K562 (cell line): ENCODE measurements around the gene C1orf74. TPM values are rescaled to one million over a fixed set of nuclear protein-coding genes. Genes with fewer than 3 reads are reported as not detected.

ENCODE experiments used
- CHD2 ChIP-seq: IDR thresholded peaks from 2 replicates; pipeline ENCODE4 v1.6.1; 2011; ENCODE audit warnings: low read depth, low read length
- CSDE1 ChIP-seq, 2 experiments: fragments of 450-650 bp; IDR thresholded peaks; 2 replicates each; pipeline ENCODE4 v1.6.1; 2016; ENCODE audit warnings: mild to moderate bottlenecking in 1 of 2
- DLX4 ChIP-seq: fragments of 250-450 bp; sonication (Bioruptor Pico); IDR thresholded peaks from 2 replicates; pipeline ENCODE4 v1.6.1; 2021; ENCODE audit warnings: mild to moderate bottlenecking
- FOXK2 ChIP-seq, 2 experiments: fragments of 450-650 bp; IDR thresholded peaks in 1 of 2; conservative IDR thresholded peaks in 1 of 2; 2 replicates each; pipeline ENCODE4 v1.6.1; 2016; ENCODE audit warnings: low read depth in 2 of 2, mild to moderate bottlenecking in 1 of 2
- GABPB2 ChIP-seq: fragments of 250-450 bp; sonication (Bioruptor Pico); conservative IDR thresholded peaks from 2 replicates; pipeline ENCODE4 v1.5.1; 2021; ENCODE audit warnings: mild to moderate bottlenecking
- HMGN3 ChIP-seq: IDR thresholded peaks from 2 replicates; pipeline ENCODE4 v1.6.1; 2011; ENCODE audit warnings: borderline replicate concordance, low read depth, mild to moderate bottlenecking, mixed read lengths, low read length; ENCODE audit not compliant: insufficient read length; ENCODE audit errors: extremely low read depth
- IRF9 ChIP-seq: fragments of 450-650 bp; IDR thresholded peaks from 2 replicates; pipeline ENCODE4 v1.6.1; 2016; ENCODE audit warnings: missing biosample characterization, missing genetic modification characterization
- JUN ChIP-seq, 2 experiments: sonication (generic) in 1 of 2; formaldehyde crosslinking in 1 of 2; IDR thresholded peaks; 2 replicates each; pipeline versions ENCODE4 v1.6.1 to v1.8.0; 2012 to 2022; ENCODE audit warnings: borderline replicate concordance in 2 of 2, mild to moderate bottlenecking in 2 of 2, improper control_type of control experiment in 1 of 2, low read depth in 1 of 2, low read length in 1 of 2, missing genetic modification reagents in 1 of 2
- KDM4B ChIP-seq, 2 experiments: fragments of 450-650 bp in 1 of 2; sonication (generic) in 1 of 2; IDR thresholded peaks; 2 replicates each; pipeline ENCODE4 v1.6.1; 2016 to 2017; ENCODE audit warnings: borderline replicate concordance in 2 of 2, antibody characterized with exemption in 1 of 2, low read depth in 1 of 2, mild to moderate bottlenecking in 1 of 2
- LEF1 ChIP-seq: fragments of 450-650 bp; IDR thresholded peaks from 2 replicates; pipeline ENCODE4 v1.6.1; 2016; ENCODE audit warnings: mild to moderate bottlenecking
- MIER1 ChIP-seq: fragments of 450-650 bp; IDR thresholded peaks from 2 replicates; pipeline ENCODE4 v1.6.1; 2016; ENCODE audit warnings: antibody characterized with exemption, mild to moderate bottlenecking, low read depth
- MTA3 ChIP-seq: fragments of 450-650 bp; formaldehyde crosslinking; IDR thresholded peaks from 2 replicates; pipeline ENCODE4 v1.6.1; 2017; ENCODE audit warnings: mild to moderate bottlenecking, borderline replicate concordance
- NFATC3 ChIP-seq: fragments of 450-650 bp; IDR thresholded peaks from 2 replicates; pipeline ENCODE4 v1.6.1; 2017; ENCODE audit warnings: mild to moderate bottlenecking
- POLR2A ChIP-seq: fragments of 450-650 bp; conservative IDR thresholded peaks from 2 replicates; pipeline ENCODE4 v1.6.1; 2016
- ZBTB5 ChIP-seq: fragments of 450-650 bp; IDR thresholded peaks from 2 replicates; pipeline ENCODE4 v1.6.1; 2017; ENCODE audit warnings: antibody characterized with exemption
- ZNF583 ChIP-seq: fragments of 250-450 bp; sonication (Bioruptor Pico); IDR thresholded peaks from 2 replicates; pipeline ENCODE4 v1.4.0; 2020
- polyA plus RNA-seq, 8 experiments: library from polyadenylated mRNA; depleted of rRNA in 4 of 8; stranded (reverse) in 5 of 8; unstranded in 3 of 8; fragments of >200 nt; fragmentation: Nextera tagmentation in 2 of 8; fragmentation: Illumina TruSeq in 1 of 8; extraction: Ambion mirVana in 2 of 8; extraction: Trizol in 1 of 8; gene quantifications; 2 replicates each; pipeline versions ENCODE4 v1.2.1 to v1.2.3, GENCODE V29; 2011 to 2014; ENCODE audit warnings: inconsistent platforms in 1 of 8, missing spikeins in 1 of 8
- total RNA-seq, 7 experiments: library from RNA; depleted of rRNA in 6 of 7; stranded (reverse); fragments of >200 nt in 6 of 7; fragmentation: Illumina TruSeq in 2 of 7; extraction: Trizol in 2 of 7; gene quantifications; 2 replicates each; pipeline versions ENCODE4 v1.2.1 to v1.2.3, GENCODE V29; 2011 to 2021; ENCODE audit warnings: low replicate concordance in 1 of 7
- TF ChIP-seq, protein P1 (sequence below): fragments of 250-450 bp; sonication (Bioruptor Pico); IDR thresholded peaks from 2 replicates; pipeline ENCODE4 v1.5.0; 2020; ENCODE audit warnings: mild to moderate bottlenecking
- TF ChIP-seq, protein P2 (sequence below): sonication (generic); formaldehyde crosslinking; IDR thresholded peaks from 2 replicates; pipeline ENCODE4 v1.9.0; 2022; ENCODE audit warnings: mild to moderate bottlenecking, missing genetic modification reagents
- TF ChIP-seq, protein P3 (sequence below): sonication (generic); formaldehyde crosslinking; IDR thresholded peaks from 2 replicates; pipeline ENCODE4 v1.8.0; 2022; ENCODE audit warnings: mild to moderate bottlenecking, missing genetic modification reagents, borderline replicate concordance

C1orf74 gene
- total and polyA plus RNA-seq, 9 of the 15 experiments (the other 6 are each of a cell fraction or from before 2014, with no cell fraction given): 4.0 to 7.6 (median 5.7) TPM

- TF ChIP-seq, protein P1, sequence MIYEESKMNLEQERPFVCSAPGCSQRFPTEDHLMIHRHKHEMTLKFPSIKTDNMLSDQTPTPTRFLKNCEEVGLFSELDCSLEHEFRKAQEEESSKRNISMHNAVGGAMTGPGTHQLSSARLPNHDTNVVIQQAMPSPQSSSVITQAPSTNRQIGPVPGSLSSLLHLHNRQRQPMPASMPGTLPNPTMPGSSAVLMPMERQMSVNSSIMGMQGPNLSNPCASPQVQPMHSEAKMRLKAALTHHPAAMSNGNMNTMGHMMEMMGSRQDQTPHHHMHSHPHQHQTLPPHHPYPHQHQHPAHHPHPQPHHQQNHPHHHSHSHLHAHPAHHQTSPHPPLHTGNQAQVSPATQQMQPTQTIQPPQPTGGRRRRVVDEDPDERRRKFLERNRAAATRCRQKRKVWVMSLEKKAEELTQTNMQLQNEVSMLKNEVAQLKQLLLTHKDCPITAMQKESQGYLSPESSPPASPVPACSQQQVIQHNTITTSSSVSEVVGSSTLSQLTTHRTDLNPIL (CRISPR knock-in tag): no peak
- TF ChIP-seq JUN (IDR thresholded peaks at IDR 0.05; ENCODE audit: borderline replicate concordance, low read depth, low read length) (peak; percentile 95), JUN (CRISPR knock-in tag; IDR thresholded peaks at IDR 0.05; ENCODE audit: borderline replicate concordance) (no peak), NFATC3 (peak; percentile 44; the same call in 1 of the 2 replicates), CHD2 (peak; percentile 98), IRF9 (no peak), LEF1 (peak; percentile 43; the same call in 1 of the 2 replicates), KDM4B (IDR thresholded peaks at IDR 0.05; ENCODE audit: borderline replicate concordance in 2 of 2, low read depth in 1 of 2) (peak in 1 of 2 experiments; percentile 91; a peak in 1 of 4 replicates), FOXK2 (conservative IDR thresholded peaks at IDR 0.05 in 1 of 2, IDR thresholded peaks at IDR 0.05 in 1 of 2; ENCODE audit: low read depth in 2 of 2) (peak; percentile 92 to 95), CSDE1 (IDR thresholded peaks at IDR 0.05) (peak in 1 of 2 experiments; percentile 87; a peak in 2 of 4 replicates), MTA3 (peak; percentile 85; the same call in 1 of the 2 replicates), MIER1 (0 out of 2 replicates have a peak, but pooled peaks have one; percentile 67), HMGN3 (no peak), GABPB2 (CRISPR knock-in tag) (no peak), POLR2A (peak; percentile 98), ZBTB5 (no peak), ZNF583 (CRISPR knock-in tag) (peak; percentile 8; the same call in 1 of the 2 replicates), DLX4 (CRISPR knock-in tag) (no peak)
- TF ChIP-seq, protein P2, sequence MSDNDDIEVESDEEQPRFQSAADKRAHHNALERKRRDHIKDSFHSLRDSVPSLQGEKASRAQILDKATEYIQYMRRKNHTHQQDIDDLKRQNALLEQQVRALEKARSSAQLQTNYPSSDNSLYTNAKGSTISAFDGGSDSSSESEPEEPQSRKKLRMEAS (CRISPR knock-in tag): peak; percentile 86
- TF ChIP-seq, protein P3, sequence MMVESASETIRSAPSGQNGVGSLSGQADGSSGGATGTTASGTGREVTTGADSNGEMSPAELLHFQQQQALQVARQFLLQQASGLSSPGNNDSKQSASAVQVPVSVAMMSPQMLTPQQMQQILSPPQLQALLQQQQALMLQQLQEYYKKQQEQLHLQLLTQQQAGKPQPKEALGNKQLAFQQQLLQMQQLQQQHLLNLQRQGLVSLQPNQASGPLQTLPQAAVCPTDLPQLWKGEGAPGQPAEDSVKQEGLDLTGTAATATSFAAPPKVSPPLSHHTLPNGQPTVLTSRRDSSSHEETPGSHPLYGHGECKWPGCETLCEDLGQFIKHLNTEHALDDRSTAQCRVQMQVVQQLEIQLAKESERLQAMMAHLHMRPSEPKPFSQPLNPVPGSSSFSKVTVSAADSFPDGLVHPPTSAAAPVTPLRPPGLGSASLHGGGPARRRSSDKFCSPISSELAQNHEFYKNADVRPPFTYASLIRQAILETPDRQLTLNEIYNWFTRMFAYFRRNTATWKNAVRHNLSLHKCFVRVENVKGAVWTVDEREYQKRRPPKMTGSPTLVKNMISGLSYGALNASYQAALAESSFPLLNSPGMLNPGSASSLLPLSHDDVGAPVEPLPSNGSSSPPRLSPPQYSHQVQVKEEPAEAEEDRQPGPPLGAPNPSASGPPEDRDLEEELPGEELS (CRISPR knock-in tag): peak; percentile 69; the same call in 1 of the 2 replicates
Measured at GRCh38 chr1:209784265-209785169, at the start of gene C1orf74 (continued).
